ENCODE results near the gene ARSA.
"Not testable (repeated sequence)": the region's sequence is repeated elsewhere in the genome, so short reads cannot be mapped to it uniquely, and the experiment has no call there.

Gene ARSA

GRCh38 chr22:50620593-50621355 lies 7.2 kb downstream of the ARSA start:
- DNase-seq: no peak

GRCh38 chr22:50614296-50614695 lies 13.7 kb downstream of the ARSA start:
- not testable (repeated sequence) for DNase-seq

- no peak for DNase-seq
These were observed 14.5 kb downstream of the ARSA start for GRCh38 chr22:50613291-50613981.

- no peak for DNase-seq
These were observed 15.3 kb downstream of the ARSA start for GRCh38 chr22:50612528-50613221.

- no peak for DNase-seq
These were observed 15.8 kb downstream of the ARSA start for GRCh38 chr22:50612168-50612527.

- no peak for DNase-seq
These were observed 16.5 kb downstream of the ARSA start for GRCh38 chr22:50611341-50612060.

- no peak for DNase-seq
These were observed 17.4 kb downstream of the ARSA start for GRCh38 chr22:50610581-50610980.

GRCh38 chr22:50610041-50610451 lies 17.9 kb downstream of the ARSA start:
- no peak for DNase-seq

- no peak for DNase-seq
These were observed 18.4 kb downstream of the ARSA start for GRCh38 chr22:50609599-50609998.

GRCh38 chr22:50608996-50609395 lies 19.0 kb downstream of the ARSA start:
- DNase-seq: no peak

- not testable (repeated sequence) for DNase-seq
These were observed 19.7 kb downstream of the ARSA start for GRCh38 chr22:50608058-50608840.

GRCh38 chr22:50607659-50608020 lies 20.3 kb downstream of the ARSA start:
- DNase-seq: no peak

- no peak for DNase-seq
These were observed 20.9 kb downstream of the ARSA start for GRCh38 chr22:50606946-50607658.

GRCh38 chr22:50606165-50606945 lies 21.6 kb downstream of the ARSA start:
- DNase-seq: no peak

GRCh38 chr22:50605613-50606074 lies 22.3 kb downstream of the ARSA start:
- DNase-seq: no peak

GRCh38 chr22:50605002-50605612 lies 22.8 kb downstream of the ARSA start:
- DNase-seq: no peak

- DNase-seq: no peak
These were observed 23.5 kb downstream of the ARSA start for GRCh38 chr22:50604256-50605001.

GRCh38 chr22:50603511-50604255 lies 24.3 kb downstream of the ARSA start:
- DNase-seq: no peak

- DNase-seq: no peak
These were observed 25.6 kb downstream of the ARSA start for GRCh38 chr22:50602338-50602700.
